Lower leg skin (tissue), 3 donors: ENCODE data around the gene C17orf78.

Experiments
- POLR2A ChIP-seq, 2 donors: fragments of 450-650 bp; IDR thresholded peaks; one replicate each; pipeline ENCODE4 v1.6.1; 2016 to 2017; ENCODE audit warnings: antibody characterized with exemption in 2 of 2, mild to moderate bottlenecking in 1 of 2, moderate library complexity in 1 of 2
- TF ChIP-seq, protein P1 (sequence below), 3 donors: fragments of 450-650 bp; IDR thresholded peaks; one replicate each; pipeline ENCODE4 v1.5.1; 2016; ENCODE audit warnings: antibody characterized with exemption in 3 of 3, mild to moderate bottlenecking in 3 of 3, moderate library complexity in 2 of 3

DNA sequence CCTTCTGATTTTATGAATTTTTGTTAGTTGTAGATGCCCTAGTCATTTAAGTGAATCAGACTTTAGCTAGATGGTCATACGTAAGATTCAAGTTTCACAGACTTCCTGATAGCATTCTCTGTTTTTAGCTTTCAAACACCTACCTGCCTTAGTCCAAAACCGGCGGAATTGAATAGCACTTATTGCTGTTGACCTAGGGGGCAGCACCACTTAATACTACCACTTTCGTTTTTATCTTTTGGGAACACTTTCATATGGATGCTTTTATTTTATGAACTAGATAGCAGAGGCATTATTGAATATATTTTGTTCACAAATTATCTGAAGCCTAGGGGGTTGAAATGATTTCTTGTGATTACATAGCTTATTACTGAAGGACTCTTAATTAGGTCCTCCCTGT is 62.4 kb downstream of the C17orf78 start:
- TF ChIP-seq, protein P1, sequence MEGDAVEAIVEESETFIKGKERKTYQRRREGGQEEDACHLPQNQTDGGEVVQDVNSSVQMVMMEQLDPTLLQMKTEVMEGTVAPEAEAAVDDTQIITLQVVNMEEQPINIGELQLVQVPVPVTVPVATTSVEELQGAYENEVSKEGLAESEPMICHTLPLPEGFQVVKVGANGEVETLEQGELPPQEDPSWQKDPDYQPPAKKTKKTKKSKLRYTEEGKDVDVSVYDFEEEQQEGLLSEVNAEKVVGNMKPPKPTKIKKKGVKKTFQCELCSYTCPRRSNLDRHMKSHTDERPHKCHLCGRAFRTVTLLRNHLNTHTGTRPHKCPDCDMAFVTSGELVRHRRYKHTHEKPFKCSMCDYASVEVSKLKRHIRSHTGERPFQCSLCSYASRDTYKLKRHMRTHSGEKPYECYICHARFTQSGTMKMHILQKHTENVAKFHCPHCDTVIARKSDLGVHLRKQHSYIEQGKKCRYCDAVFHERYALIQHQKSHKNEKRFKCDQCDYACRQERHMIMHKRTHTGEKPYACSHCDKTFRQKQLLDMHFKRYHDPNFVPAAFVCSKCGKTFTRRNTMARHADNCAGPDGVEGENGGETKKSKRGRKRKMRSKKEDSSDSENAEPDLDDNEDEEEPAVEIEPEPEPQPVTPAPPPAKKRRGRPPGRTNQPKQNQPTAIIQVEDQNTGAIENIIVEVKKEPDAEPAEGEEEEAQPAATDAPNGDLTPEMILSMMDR (IDR thresholded peaks at IDR 0.05), result no peak
- TF ChIP-seq POLR2A (IDR thresholded peaks at IDR 0.05), result no peak
